ENCODE results near the gene KIAA1549.
"Not testable (repeated sequence)": the region's sequence is repeated elsewhere in the genome, so short reads cannot be mapped to it uniquely, and the experiment has no call there.

The KIAA1549 gene

GRCh38 chr7:138814816-138815332 lies 166.3 kb downstream of the KIAA1549 start:
- no peaks in the 10 kb centered on the region for H3K27me3 ChIP-seq (ENCODE audit: control insufficient read depth in 1 of 2, insufficient read depth in 1 of 2, low read length in 2 of 2)
- H3K36me3 ChIP-seq (ENCODE audit: control insufficient read depth in 1 of 2, insufficient read depth in 2 of 2, low read depth in 1 of 2, low read length in 2 of 2) = no peaks in the 10 kb centered on the region
- no peak overlapping the region for H2AK5ac ChIP-seq (ENCODE audit: low read length, severe bottlenecking)
- no peak overlapping the region for H3K9ac ChIP-seq (ENCODE audit: low read length)
- no peaks in the 10 kb centered on the region for H3K9me3 ChIP-seq (ENCODE audit: control insufficient read depth, low read length)
- no peak overlapping the region for H2BK15ac ChIP-seq (ENCODE audit: low read depth, poor library complexity, severe bottlenecking)
- H3K4ac ChIP-seq (ENCODE audit: low read depth in 1 of 2, low read length in 2 of 2) = no peak overlapping the region
- H3K4me3 ChIP-seq (ENCODE audit: insufficient read depth in 1 of 2, low read depth in 1 of 2, low read length in 2 of 2) = no peak overlapping the region
- H3K4me2 ChIP-seq (ENCODE audit: low read length, poor library complexity, severe bottlenecking) = no peak overlapping the region
- no peak overlapping the region for H3K27ac ChIP-seq (ENCODE audit: low read length, poor library complexity, severe bottlenecking)
- H3K79me1 ChIP-seq (replicated peaks; ENCODE audit: low read length, poor library complexity, severe bottlenecking) = no peaks in the 10 kb centered on the region
- H3K18ac ChIP-seq (ENCODE audit: low read depth in 1 of 2, low read length in 2 of 2) = no peak overlapping the region
- WGBS = no CpG with 5 or more reads among the region's 1 CpG
- no peak overlapping the region for H2BK5ac ChIP-seq (ENCODE audit: low read depth, low read length, poor library complexity, severe bottlenecking)
- no peak overlapping the region for H2AFZ ChIP-seq (ENCODE audit: low read depth, low read length)
- no peak overlapping the region for H2BK120ac ChIP-seq (ENCODE audit: low read depth, low read length)
- no peak overlapping the region for H3K14ac ChIP-seq (ENCODE audit: low read length in 2 of 2)
- no peak overlapping the region for H4K8ac ChIP-seq (ENCODE audit: low read length)
- no peak overlapping the region for H2BK12ac ChIP-seq (ENCODE audit: low read length in 2 of 2)
- no peaks in the 10 kb centered on the region for H3K4me1 ChIP-seq (ENCODE audit: control insufficient read depth, insufficient read depth, low read depth, low read length)
- H4K91ac ChIP-seq (ENCODE audit: low read length) = no peak overlapping the region
- no peak for DNase-seq
- no peak overlapping the region for H3K23ac ChIP-seq (ENCODE audit: low read length in 2 of 2)

GRCh38 chr7:138813945-138814344 lies 167.2 kb downstream of the KIAA1549 start:
- no peaks in the 10 kb centered on the region for H3K79me1 ChIP-seq (replicated peaks; ENCODE audit: low read length, poor library complexity, severe bottlenecking)
- no peaks in the 10 kb centered on the region for H3K9me3 ChIP-seq (ENCODE audit: control insufficient read depth, low read length)
- no peak overlapping the region for H2BK120ac ChIP-seq (ENCODE audit: low read depth, low read length)
- peaks cover 3% of the 10 kb centered on the region for H3K4me1 ChIP-seq (ENCODE audit: control insufficient read depth, insufficient read depth, low read depth, low read length)
- no peak overlapping the region for H2BK5ac ChIP-seq (ENCODE audit: low read depth, low read length, poor library complexity, severe bottlenecking)
- H2AFZ ChIP-seq (ENCODE audit: low read depth, low read length) = no peak overlapping the region
- no peak overlapping the region for H3K23ac ChIP-seq (ENCODE audit: low read length in 2 of 2)
- H3K4ac ChIP-seq (ENCODE audit: low read depth in 1 of 2, low read length in 2 of 2) = no peak overlapping the region
- H3K18ac ChIP-seq (ENCODE audit: low read depth in 1 of 2, low read length in 2 of 2) = no peak overlapping the region
- H3K4me3 ChIP-seq (ENCODE audit: insufficient read depth in 1 of 2, low read depth in 1 of 2, low read length in 2 of 2) = no peak overlapping the region
- no peak overlapping the region for H3K4me2 ChIP-seq (ENCODE audit: low read length, poor library complexity, severe bottlenecking)
- WGBS = 76% methylated on average over 2 of the region's 2 CpGs
- H3K27me3 ChIP-seq (ENCODE audit: control insufficient read depth in 1 of 2, insufficient read depth in 1 of 2, low read length in 2 of 2) = no peaks in the 10 kb centered on the region
- no peak overlapping the region for H3K14ac ChIP-seq (ENCODE audit: low read length in 2 of 2)
- no peak overlapping the region for H2BK15ac ChIP-seq (ENCODE audit: low read depth, poor library complexity, severe bottlenecking)
- H2BK12ac ChIP-seq (ENCODE audit: low read length in 2 of 2) = no peak overlapping the region
- no peak overlapping the region for H2AK5ac ChIP-seq (ENCODE audit: low read length, severe bottlenecking)
- no peak overlapping the region for H4K8ac ChIP-seq (ENCODE audit: low read length)
- H4K91ac ChIP-seq (ENCODE audit: low read length) = no peak overlapping the region
- H3K9ac ChIP-seq (ENCODE audit: low read length) = no peak overlapping the region
- no peak overlapping the region for H3K27ac ChIP-seq (ENCODE audit: low read length, poor library complexity, severe bottlenecking)
- no peaks in the 10 kb centered on the region for H3K36me3 ChIP-seq (ENCODE audit: control insufficient read depth in 1 of 2, insufficient read depth in 2 of 2, low read depth in 1 of 2, low read length in 2 of 2)
- no peak for DNase-seq

DNA sequence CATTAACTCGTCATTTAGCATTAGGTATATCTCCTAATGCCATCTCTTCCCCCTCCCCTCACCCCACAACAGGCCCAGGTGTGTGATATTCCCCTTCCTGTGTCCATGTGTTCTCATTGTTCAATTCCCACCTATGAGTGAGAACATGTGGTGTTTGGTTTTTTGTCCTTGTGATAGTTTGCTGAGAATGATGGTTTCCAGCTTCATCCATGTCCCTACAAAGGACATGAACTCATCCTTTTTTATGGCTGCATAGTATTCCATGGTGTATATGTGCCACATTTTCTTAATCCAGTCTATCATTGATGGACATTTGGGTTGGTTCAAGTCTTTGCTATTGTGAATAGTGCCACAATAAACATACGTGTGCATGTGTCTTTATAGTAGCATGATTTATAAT lies 169.9 kb downstream of the KIAA1549 start:
- not testable (repeated sequence) for H3K9me3 ChIP-seq (ENCODE audit: control insufficient read depth, low read length); H3K9ac ChIP-seq (ENCODE audit: low read length)

DNA sequence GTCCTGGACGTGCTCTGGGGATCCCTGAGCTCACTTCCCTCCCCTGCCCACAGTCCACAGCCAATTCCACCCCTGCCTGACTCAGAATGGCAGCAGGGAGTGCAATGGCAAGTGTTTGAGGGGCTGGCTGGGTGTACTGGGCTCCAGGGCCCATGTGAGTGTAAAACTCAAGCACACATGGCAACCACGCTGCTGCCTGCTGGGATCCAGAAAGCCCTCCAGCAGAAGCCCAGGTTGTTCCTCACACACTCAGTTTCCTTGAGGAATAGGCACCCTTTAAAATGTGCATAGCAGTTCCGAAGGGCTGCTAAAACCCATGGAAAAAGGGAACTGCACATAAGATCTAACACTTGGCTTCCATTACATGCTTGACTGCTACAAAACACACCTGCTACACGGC lies 171.8 kb downstream of the KIAA1549 start:
- DNase-seq = no peak
- Histone ChIP-seq H3K9me3 (ENCODE audit: control insufficient read depth, low read length) (no peaks in the 10 kb centered on the region), H3K27ac (ENCODE audit: low read length, poor library complexity, severe bottlenecking) (no peak overlapping the region), H3K27me3 (ENCODE audit: control insufficient read depth in 1 of 2, insufficient read depth in 1 of 2, low read length in 2 of 2) (no peaks in the 10 kb centered on the region), H3K4me3 (ENCODE audit: insufficient read depth in 1 of 2, low read depth in 1 of 2, low read length in 2 of 2) (no peak overlapping the region), H3K23ac (ENCODE audit: low read length in 2 of 2) (no peak overlapping the region), H3K36me3 (ENCODE audit: control insufficient read depth in 1 of 2, insufficient read depth in 2 of 2, low read depth in 1 of 2, low read length in 2 of 2) (no peaks in the 10 kb centered on the region), H3K4me2 (ENCODE audit: low read length, poor library complexity, severe bottlenecking) (no peak overlapping the region), H3K18ac (ENCODE audit: low read depth in 1 of 2, low read length in 2 of 2) (no peak overlapping the region), H2BK15ac (ENCODE audit: low read depth, poor library complexity, severe bottlenecking) (no peak overlapping the region), H3K79me1 (replicated peaks; ENCODE audit: low read length, poor library complexity, severe bottlenecking) (no peaks in the 10 kb centered on the region), H3K14ac (ENCODE audit: low read length in 2 of 2) (peak overlapping the region in 1 of 2 experiments; percentile 44), H3K4me1 (ENCODE audit: control insufficient read depth, insufficient read depth, low read depth, low read length) (peaks cover 3% of the 10 kb centered on the region), H3K9ac (ENCODE audit: low read length) (no peak overlapping the region), H2AFZ (ENCODE audit: low read depth, low read length) (no peak overlapping the region), H3K4ac (ENCODE audit: low read depth in 1 of 2, low read length in 2 of 2) (no peak overlapping the region), H4K91ac (ENCODE audit: low read length) (no peak overlapping the region), H2AK5ac (ENCODE audit: low read length, severe bottlenecking) (no peak overlapping the region), H2BK120ac (ENCODE audit: low read depth, low read length) (no peak overlapping the region), H2BK5ac (ENCODE audit: low read depth, low read length, poor library complexity, severe bottlenecking) (no peak overlapping the region), H2BK12ac (ENCODE audit: low read length in 2 of 2) (no peak overlapping the region), H4K8ac (ENCODE audit: low read length) (peak overlapping the region; percentile 48)
- WGBS = 71% methylated on average over 2 of the region's 4 CpGs

More for the DNA sequence above, 169.9 kb downstream of the KIAA1549 start:
- H3K27me3 ChIP-seq (ENCODE audit: control insufficient read depth in 1 of 2, insufficient read depth in 1 of 2, low read length in 2 of 2); H3K4ac ChIP-seq (ENCODE audit: low read depth in 1 of 2, low read length in 2 of 2); H2AFZ ChIP-seq (ENCODE audit: low read depth, low read length); H4K8ac ChIP-seq (ENCODE audit: low read length); H3K4me1 ChIP-seq (ENCODE audit: control insufficient read depth, insufficient read depth, low read depth, low read length); DNase-seq; H2BK5ac ChIP-seq (ENCODE audit: low read depth, low read length, poor library complexity, severe bottlenecking); H3K4me2 ChIP-seq (ENCODE audit: low read length, poor library complexity, severe bottlenecking); H3K18ac ChIP-seq (ENCODE audit: low read depth in 1 of 2, low read length in 2 of 2); H2BK15ac ChIP-seq (ENCODE audit: low read depth, poor library complexity, severe bottlenecking); H3K14ac ChIP-seq (ENCODE audit: low read length in 2 of 2); H2BK12ac ChIP-seq (ENCODE audit: low read length in 2 of 2); H3K79me1 ChIP-seq (replicated peaks; ENCODE audit: low read length, poor library complexity, severe bottlenecking); H4K91ac ChIP-seq (ENCODE audit: low read length); H2BK120ac ChIP-seq (ENCODE audit: low read depth, low read length); H3K27ac ChIP-seq (ENCODE audit: low read length, poor library complexity, severe bottlenecking); H3K23ac ChIP-seq (ENCODE audit: low read length in 2 of 2); H2AK5ac ChIP-seq (ENCODE audit: low read length, severe bottlenecking); H3K4me3 ChIP-seq (ENCODE audit: insufficient read depth in 1 of 2, low read depth in 1 of 2, low read length in 2 of 2); H3K36me3 ChIP-seq (ENCODE audit: control insufficient read depth in 1 of 2, insufficient read depth in 2 of 2, low read depth in 1 of 2, low read length in 2 of 2): not testable (repeated sequence)
- WGBS = 89% methylated on average over 1 of the region's 2 CpGs

Data from mesenchymal stem cell (in vitro differentiated cells and primary cell).